GM10266 (cell line): Measurements from ENCODE around the gene RSPH10B.
A peak's percentile ranks its signal among the peaks of the same experiment; 100 is the strongest.
"Not testable (repeated sequence)": the region's sequence is repeated elsewhere in the genome, so short reads cannot be mapped to it uniquely, and the experiment has no call there.

Source experiments
- DNase-seq: peaks from one replicate; pipeline ENCODE4 v3.0.0; 2012; ENCODE audit errors: extremely low spot score
- CTCF ChIP-seq: IDR thresholded peaks from 2 replicates; pipeline ENCODE4 v1.5.1; 2012; ENCODE audit warnings: mild to moderate bottlenecking, low read depth; ENCODE audit not compliant: control insufficient read depth, insufficient read depth; ENCODE audit errors: missing control alignments

Gene RSPH10B

GRCh38 chr7:5898480-5899224, 71.8 kb downstream of the RSPH10B start, which contains the start of gene CCZ1:
Gene CCZ1 (plus strand): TSS chr7:5898733. CDS start chr7:5898800, 67 bp downstream.
- DNase-seq = peak; percentile 32

GRCh38 chr7:5897369-5897919, 73.0 kb downstream of the RSPH10B start:
- DNase-seq = not testable (repeated sequence)

More at GRCh38 chr7:5898480-5899224, 71.8 kb downstream of the RSPH10B start, which contains the start of gene CCZ1:
- TF ChIP-seq CTCF = peak; percentile 47

GRCh38 chr7:5892498-5892897, 78.0 kb downstream of the RSPH10B start:
- no peak for TF ChIP-seq CTCF
- no peak for DNase-seq

GRCh38 chr7:5890244-5890643, 80.2 kb downstream of the RSPH10B start:
- DNase-seq = not testable (repeated sequence)

GRCh38 chr7:5888021-5888420, 82.5 kb downstream of the RSPH10B start:
- not testable (repeated sequence) for DNase-seq

GRCh38 chr7:5884431-5884830, 86.1 kb downstream of the RSPH10B start:
- not testable (repeated sequence) for DNase-seq

- DNase-seq = not testable (repeated sequence)
Measured at GRCh38 chr7:5880106-5880505, 90.4 kb downstream of the RSPH10B start.

GRCh38 chr7:5879591-5879990, 90.9 kb downstream of the RSPH10B start:
- DNase-seq = not testable (repeated sequence)
